Left lung (tissue), 10 donors: ENCODE measurements around the gene DSCAML1. TPM values are rescaled to one million over a fixed set of nuclear protein-coding genes. Genes with fewer than 3 reads are reported as not detected.

Experiments
- ATAC-seq: fragments of 200-7000 bp; cut with Tn5 transposase; one replicate; pipeline ENCODE4 v1.9.1; 2020; ENCODE audit warnings: moderate library complexity
- DNase-seq, 4 donors: peaks; one replicate each; pipeline ENCODE4 v3.0.0-alpha.2; 2013 to 2020
- H3K27ac ChIP-seq, 2 donors: fragments of 200-600 bp; sonication (generic) in 1 of 2; one replicate each; pipeline versions ENCODE4 v1.5.0 to v1.8.0; 2020 to 2021
- H3K27me3 ChIP-seq, 2 donors: fragments of 200-600 bp; sonication (generic) in 1 of 2; one replicate each; pipeline versions ENCODE4 v1.5.0 to v1.8.0; 2020 to 2021
- H3K36me3 ChIP-seq, 2 donors: fragments of 200-600 bp; sonication (generic) in 1 of 2; one replicate each; pipeline versions ENCODE4 v1.5.0 to v1.8.0; 2020 to 2021
- H3K4me1 ChIP-seq, 2 donors: fragments of 200-600 bp; one replicate each; pipeline ENCODE4 v1.8.0; 2021
- H3K4me3 ChIP-seq, 2 donors: fragments of 200-600 bp; sonication (generic) in 1 of 2; one replicate each; pipeline versions ENCODE4 v1.5.0 to v1.8.0; 2020 to 2021; ENCODE audit warnings: mild to moderate bottlenecking in 1 of 2
- H3K9me3 ChIP-seq, 2 donors: fragments of 200-600 bp; sonication (generic) in 1 of 2; one replicate each; pipeline versions ENCODE4 v1.5.0 to v1.8.0; 2020 to 2021
- intact Hi-C, 2 donors: fragments of 100-400 bp; cut with DNase I; formaldehyde crosslinking; loops; one replicate each; pipeline versions ENCODE4 v1.11.2 to v1.14.2; 2022
- polyA plus RNA-seq, 6 donors: library from polyadenylated mRNA; unstranded; fragments of 120-200 nt; gene quantifications; one replicate each; pipeline ENCODE4 v1.2.1, GENCODE V29; 2013; ENCODE audit not compliant: insufficient read length in 6 of 6
- total RNA-seq, 2 donors: library from RNA; stranded (reverse); fragmentation: NEBNext Ultra II Directional; extraction: Animal tissue kit (Norgen Biotek cat#: 25700); gene quantifications; one replicate each; pipeline ENCODE4 v1.2.1, GENCODE V29; 2021
- TF ChIP-seq, protein P1 (sequence below), 2 donors: fragments of 200-600 bp; sonication (generic) in 1 of 2; IDR thresholded peaks; one replicate each; pipeline versions ENCODE4 v1.5.0 to v1.8.0; 2021; ENCODE audit warnings: antibody characterized with exemption in 2 of 2
- donor health status: DM: no; HTN: yes; CAD: no.
- donor health status: DM: no; HTN: no; CAD: no.

DSCAML1 gene
- total and polyA plus RNA-seq, 8 donors, result 0.35 to 1.8 (median 1.2) TPM

DNA sequence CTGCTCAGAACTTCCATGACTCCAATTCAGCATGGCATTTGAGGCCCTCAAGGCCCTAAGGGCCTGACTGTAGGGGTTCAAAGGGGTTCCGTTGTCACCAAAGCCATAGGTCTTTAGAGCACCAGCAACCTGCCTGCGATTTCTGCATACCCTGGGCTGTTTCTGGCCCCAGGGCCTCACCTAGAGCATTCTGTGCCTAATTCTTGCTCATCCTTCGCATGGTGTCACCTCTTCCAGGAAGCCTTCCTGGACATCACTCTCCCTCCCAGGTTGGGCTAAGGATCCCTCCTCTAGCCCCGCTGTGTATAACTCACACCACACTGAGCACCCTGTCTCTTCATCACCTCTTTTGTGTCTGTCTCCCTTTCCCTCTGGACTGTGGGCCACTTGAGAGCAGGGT lies 275.0 kb downstream of the DSCAML1 start:
- TF ChIP-seq, protein P1, sequence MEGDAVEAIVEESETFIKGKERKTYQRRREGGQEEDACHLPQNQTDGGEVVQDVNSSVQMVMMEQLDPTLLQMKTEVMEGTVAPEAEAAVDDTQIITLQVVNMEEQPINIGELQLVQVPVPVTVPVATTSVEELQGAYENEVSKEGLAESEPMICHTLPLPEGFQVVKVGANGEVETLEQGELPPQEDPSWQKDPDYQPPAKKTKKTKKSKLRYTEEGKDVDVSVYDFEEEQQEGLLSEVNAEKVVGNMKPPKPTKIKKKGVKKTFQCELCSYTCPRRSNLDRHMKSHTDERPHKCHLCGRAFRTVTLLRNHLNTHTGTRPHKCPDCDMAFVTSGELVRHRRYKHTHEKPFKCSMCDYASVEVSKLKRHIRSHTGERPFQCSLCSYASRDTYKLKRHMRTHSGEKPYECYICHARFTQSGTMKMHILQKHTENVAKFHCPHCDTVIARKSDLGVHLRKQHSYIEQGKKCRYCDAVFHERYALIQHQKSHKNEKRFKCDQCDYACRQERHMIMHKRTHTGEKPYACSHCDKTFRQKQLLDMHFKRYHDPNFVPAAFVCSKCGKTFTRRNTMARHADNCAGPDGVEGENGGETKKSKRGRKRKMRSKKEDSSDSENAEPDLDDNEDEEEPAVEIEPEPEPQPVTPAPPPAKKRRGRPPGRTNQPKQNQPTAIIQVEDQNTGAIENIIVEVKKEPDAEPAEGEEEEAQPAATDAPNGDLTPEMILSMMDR (IDR thresholded peaks at IDR 0.05), result no peak
- H3K27me3 ChIP-seq, result no peaks in the 10 kb centered on the region
- no peaks in the 10 kb centered on the region for H3K9me3 ChIP-seq
- intact Hi-C loops, result no loop called here
- DNase-seq, result no peak
- H3K36me3 ChIP-seq, result no peaks in the 10 kb centered on the region
- H3K27ac ChIP-seq, result no peak overlapping the region
- no peak overlapping the region for H3K4me3 ChIP-seq
- no peak for ATAC-seq
- H3K4me1 ChIP-seq, result no peaks in the 10 kb centered on the region

DNA sequence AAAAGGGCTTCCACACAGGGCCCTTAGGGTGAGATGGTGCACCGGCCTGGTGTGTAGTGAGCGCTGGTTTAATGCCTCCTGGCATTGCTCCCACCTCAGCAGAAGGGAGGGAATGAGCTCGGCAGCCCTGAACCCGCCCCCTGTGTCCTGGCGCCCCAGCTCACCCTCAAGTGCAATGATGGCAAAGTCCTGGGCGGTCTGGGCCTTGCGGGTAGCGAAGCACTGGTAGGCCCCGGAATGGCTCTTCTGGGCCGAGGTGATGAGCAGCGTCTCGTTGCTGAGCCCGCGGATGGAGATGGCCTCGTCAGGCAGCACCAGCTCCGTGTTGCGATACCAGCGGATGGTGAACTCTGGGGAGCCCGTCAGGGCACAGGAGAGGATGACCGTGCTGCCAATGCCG lies 276.1 kb downstream of the DSCAML1 start:
- Histone ChIP-seq H3K4me3 (no peak overlapping the region), H3K36me3 (no peaks in the 10 kb centered on the region), H3K27ac (no peak overlapping the region), H3K27me3 (no peaks in the 10 kb centered on the region), H3K9me3 (no peaks in the 10 kb centered on the region), H3K4me1 (no peaks in the 10 kb centered on the region)
- no peak for DNase-seq
- TF ChIP-seq, protein P1 (IDR thresholded peaks at IDR 0.05), result no peak
- no peak for ATAC-seq
- intact Hi-C loops, result no loop called here

DNA sequence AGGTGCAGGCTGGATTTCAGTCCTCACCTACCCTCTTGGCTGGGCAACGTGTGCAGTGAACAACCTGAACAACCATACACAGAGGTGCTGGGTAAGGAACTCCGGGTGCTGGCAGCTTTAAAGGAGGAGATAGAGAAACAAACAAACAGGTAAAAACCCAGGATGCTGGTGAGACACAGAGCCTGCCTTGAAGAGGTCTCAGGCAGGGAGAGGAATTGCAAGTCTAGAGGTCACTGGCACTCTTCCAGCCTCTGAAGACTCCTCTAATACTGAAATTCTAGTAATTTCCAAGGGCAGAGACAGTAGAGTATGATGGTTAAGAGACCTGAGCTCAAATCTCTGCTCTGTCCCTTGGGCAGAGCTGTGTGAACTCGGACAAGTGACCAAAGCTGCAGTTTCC lies 276.8 kb downstream of the DSCAML1 start:
- Histone ChIP-seq H3K27me3 (no peaks in the 10 kb centered on the region), H3K9me3 (no peaks in the 10 kb centered on the region), H3K4me1 (no peaks in the 10 kb centered on the region), H3K36me3 (no peaks in the 10 kb centered on the region), H3K27ac (peak overlapping the region in 1 of 2 donors; percentile 36), H3K4me3 (no peak overlapping the region)
- TF ChIP-seq, protein P1 (IDR thresholded peaks at IDR 0.05), result no peak
- DNase-seq (no peak), ATAC-seq (peak; percentile 42)
- intact Hi-C loops, result no loop called here

DNA sequence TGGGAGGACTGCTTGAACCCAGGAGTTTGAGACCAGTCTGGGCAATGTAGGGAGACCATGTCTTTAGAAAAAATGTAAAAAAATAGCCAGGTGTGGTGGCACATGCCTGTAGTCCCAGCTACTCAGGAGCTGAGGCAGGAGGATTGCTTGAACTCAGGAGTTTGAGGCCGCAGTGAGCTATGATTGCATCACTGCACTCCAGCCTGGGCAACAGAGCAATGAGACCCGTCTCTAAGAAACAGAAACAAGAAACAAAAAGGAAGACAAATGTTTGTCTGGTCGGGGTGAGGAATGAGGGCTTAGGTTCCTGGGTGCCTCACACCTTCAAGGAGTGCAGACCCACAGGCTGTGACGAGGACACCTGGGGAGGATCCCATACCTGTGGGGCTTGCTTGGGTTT lies 277.4 kb downstream of the DSCAML1 start:
- H3K27ac ChIP-seq, result peak overlapping the region in 1 of 2 donors; percentile 36
- H3K27me3 ChIP-seq, result no peaks in the 10 kb centered on the region
- TF ChIP-seq, protein P1 (IDR thresholded peaks at IDR 0.05), result no peak
- no peaks in the 10 kb centered on the region for H3K9me3 ChIP-seq
- H3K4me1 ChIP-seq, result no peaks in the 10 kb centered on the region
- peak in 2 of 4 donors; percentile 29 to 49 for DNase-seq
- no peaks in the 10 kb centered on the region for H3K36me3 ChIP-seq
- intact Hi-C loops, result no loop called here
- no peak overlapping the region for H3K4me3 ChIP-seq
- ATAC-seq, result peak; percentile 78

DNA sequence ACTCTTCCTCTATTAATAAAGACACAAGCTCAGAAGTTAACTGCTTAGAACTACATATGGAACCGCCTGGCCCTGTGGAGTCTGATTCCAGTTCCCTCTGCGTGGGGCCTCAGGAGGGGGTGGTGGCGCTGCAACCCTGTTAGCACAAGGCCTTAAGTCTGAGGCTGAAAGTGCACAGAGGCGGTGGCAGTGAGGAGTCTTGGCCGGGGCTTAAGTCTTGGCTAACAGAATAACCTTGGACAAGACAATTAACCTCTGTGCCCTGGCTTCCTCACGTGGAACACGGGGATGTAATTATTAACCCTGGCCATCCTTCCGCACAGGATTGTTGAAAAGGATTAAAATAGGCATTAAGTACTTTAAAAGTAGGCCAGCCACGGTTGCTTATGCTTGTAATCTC lies 277.8 kb downstream of the DSCAML1 start:
- Histone ChIP-seq H3K27me3 (no peaks in the 10 kb centered on the region), H3K27ac (peak overlapping the region in 1 of 2 donors; percentile 19), H3K4me3 (no peak overlapping the region), H3K9me3 (no peaks in the 10 kb centered on the region), H3K4me1 (no peaks in the 10 kb centered on the region), H3K36me3 (no peaks in the 10 kb centered on the region)
- ATAC-seq, result peak; percentile 57
- peak in 1 of 4 donors; percentile 19 for DNase-seq
- intact Hi-C loops, result no loop called here
- TF ChIP-seq, protein P1 (IDR thresholded peaks at IDR 0.05), result no peak
